HS-27A (cell line): ENCODE data around the gene MVK.

Experiments used
- DNase-seq: peaks from one replicate; pipeline ENCODE4 v3.0.0-alpha.2; 2012; ENCODE audit warnings: low read depth, missing footprints

MVK gene

GRCh38 chr12:109567296-109567695, 6.3 kb upstream of the MVK start:
- no peak for DNase-seq

- DNase-seq: no peak
Observed at GRCh38 chr12:109567967-109568366, 5.6 kb upstream of the MVK start.

- DNase-seq: no peak
Observed at GRCh38 chr12:109568486-109568885, 5.1 kb upstream of the MVK start.

- no peak for DNase-seq
Observed at GRCh38 chr12:109571773-109572505, 1.7 kb upstream of the MVK start.

- no peak for DNase-seq
Observed at GRCh38 chr12:109572506-109572845, 1.1 kb upstream of the MVK start.

- no peak for DNase-seq
Observed at GRCh38 chr12:109573914-109574244, 285 bp downstream of the MVK start.

GRCh38 chr12:109575683-109576082, 2.1 kb downstream of the MVK start:
- no peak for DNase-seq

- DNase-seq: no peak
Observed at GRCh38 chr12:109577311-109577710, 3.7 kb downstream of the MVK start.

- no peak for DNase-seq
Observed at GRCh38 chr12:109578330-109578927, 4.8 kb downstream of the MVK start.

GRCh38 chr12:109579639-109580038, 6.0 kb downstream of the MVK start:
- DNase-seq: no peak

- no peak for DNase-seq
Observed at GRCh38 chr12:109580272-109580671, 6.7 kb downstream of the MVK start.

GRCh38 chr12:109580684-109581333, 7.2 kb downstream of the MVK start:
- DNase-seq: no peak

GRCh38 chr12:109581334-109581691, 7.7 kb downstream of the MVK start:
- DNase-seq: no peak

- no peak for DNase-seq
Observed at GRCh38 chr12:109581856-109582255, 8.3 kb downstream of the MVK start.

GRCh38 chr12:109582636-109583035, 9.0 kb downstream of the MVK start:
- no peak for DNase-seq

- DNase-seq: no peak
Observed at GRCh38 chr12:109583733-109584132, 10.1 kb downstream of the MVK start.

GRCh38 chr12:109586385-109587296, 13.0 kb downstream of the MVK start:
- no peak for DNase-seq

- DNase-seq: no peak
Observed at GRCh38 chr12:109587921-109588320, 14.3 kb downstream of the MVK start.

GRCh38 chr12:109588461-109589239, 15.1 kb downstream of the MVK start:
- no peak for DNase-seq

- no peak for DNase-seq
Observed at GRCh38 chr12:109589240-109589590, 15.6 kb downstream of the MVK start.

GRCh38 chr12:109589691-109590245, 16.2 kb downstream of the MVK start:
- no peak for DNase-seq

GRCh38 chr12:109590566-109590965, 17.0 kb downstream of the MVK start:
- no peak for DNase-seq
